Mesendoderm (in vitro differentiated cells): Measurements from ENCODE around the gene UBLCP1.
"Not testable (repeated sequence)": the region's sequence is repeated elsewhere in the genome, so short reads cannot be mapped to it uniquely, and the experiment has no call there.

Source experiments
- DNase-seq: peaks from one replicate; pipeline ENCODE4 v3.0.0; 2013
- H2AK5ac ChIP-seq: 2 replicates; pipeline ENCODE4 v1.6.1; 2013; ENCODE audit warnings: low read length, inconsistent platforms
- H2BK120ac ChIP-seq: 2 replicates; pipeline ENCODE4 v1.6.1; 2013; ENCODE audit warnings: low read depth, mild to moderate bottlenecking, low read length, moderate library complexity, mixed read lengths
- H2BK15ac ChIP-seq: replicated peaks from 2 replicates; pipeline ENCODE4 v1.6.1; 2013; ENCODE audit warnings: low read depth, mild to moderate bottlenecking, moderate library complexity
- H2BK5ac ChIP-seq: 2 replicates; pipeline ENCODE4 v1.6.1; 2013; ENCODE audit warnings: low read length, inconsistent platforms
- H3K18ac ChIP-seq: 2 replicates; pipeline ENCODE4 v1.6.1; 2013; ENCODE audit warnings: mild to moderate bottlenecking, low read length, mixed read lengths
- H3K23ac ChIP-seq: one replicate; pipeline ENCODE4 v1.6.1; 2013; ENCODE audit warnings: low read length
- H3K27ac ChIP-seq: 2 replicates; pipeline ENCODE4 v1.5.1; 2013; ENCODE audit warnings: low read depth, mild to moderate bottlenecking, inconsistent platforms, low read length, moderate library complexity
- H3K27me3 ChIP-seq: 2 replicates; pipeline ENCODE4 v1.6.1; 2013; ENCODE audit warnings: low read length, control low read depth, mild to moderate bottlenecking, inconsistent platforms; ENCODE audit not compliant: insufficient read depth, poor library complexity
- H3K36me3 ChIP-seq: 2 replicates; pipeline ENCODE4 v1.6.1; 2013; ENCODE audit warnings: low read length, inconsistent platforms; ENCODE audit not compliant: control insufficient read depth, insufficient read depth
- H3K4ac ChIP-seq: one replicate; pipeline ENCODE4 v1.6.1; 2013; ENCODE audit warnings: low read depth, mild to moderate bottlenecking, low read length, moderate library complexity
- H3K4me1 ChIP-seq: 2 replicates; pipeline ENCODE4 v1.6.1; 2013; ENCODE audit warnings: low read depth, low read length, inconsistent platforms; ENCODE audit not compliant: control insufficient read depth
- H3K4me2 ChIP-seq: 2 replicates; pipeline ENCODE4 v1.6.1; 2013; ENCODE audit warnings: low read length
- H3K4me3 ChIP-seq: 2 replicates; pipeline ENCODE4 v1.5.1; 2013; ENCODE audit warnings: mild to moderate bottlenecking, low read length
- H3K56ac ChIP-seq: one replicate; pipeline ENCODE4 v1.6.1; 2013; ENCODE audit warnings: low read length
- H3K79me1 ChIP-seq: 2 replicates; pipeline ENCODE4 v1.6.1; 2013; ENCODE audit warnings: low read length, inconsistent platforms
- H3K79me2 ChIP-seq: 2 replicates; pipeline ENCODE4 v1.6.1; 2013; ENCODE audit warnings: mild to moderate bottlenecking, low read length; ENCODE audit not compliant: control insufficient read depth, insufficient read depth
- H3K9ac ChIP-seq: 2 replicates; pipeline ENCODE4 v1.6.1; 2013; ENCODE audit warnings: low read length, inconsistent platforms
- H4K5ac ChIP-seq: one replicate; pipeline ENCODE4 v1.6.1; 2013; ENCODE audit warnings: low read length
- H4K8ac ChIP-seq: one replicate; pipeline ENCODE4 v1.6.1; 2013; ENCODE audit warnings: low read depth, mild to moderate bottlenecking, control low read depth, low read length, moderate library complexity
- WGBS: extraction: QIAGEN DNeasy Blood & Tissue Kit; methylation state at CpG from one replicate; pipeline ENCODE4 v1.1.7; 2013; ENCODE audit warnings: low lambda C conversion rate, missing lambda C conversion rate; ENCODE audit not compliant: insufficient coverage; ENCODE audit errors: extremely low coverage; 5-methylcytosine and 5-hydroxymethylcytosine counted together

The UBLCP1 gene

DNA sequence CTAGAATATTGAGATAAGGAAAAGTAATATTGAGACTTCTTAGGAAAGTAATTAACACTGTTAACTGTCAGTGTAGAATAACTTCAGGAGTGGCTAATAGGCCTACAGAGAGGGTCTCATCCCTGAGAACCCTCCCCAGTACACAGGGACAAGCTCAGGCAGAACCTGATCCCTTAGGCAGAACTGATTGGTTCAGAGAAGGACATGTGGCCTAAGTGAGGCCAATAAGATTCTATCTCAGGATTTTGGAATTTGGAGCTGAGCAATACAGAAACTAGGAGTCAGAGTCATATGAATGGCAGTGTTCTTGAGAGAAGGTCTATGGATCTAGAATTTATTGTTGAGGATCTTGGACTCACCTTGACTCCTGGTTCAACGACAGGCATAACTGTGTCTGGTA is 10.9 kb upstream of the UBLCP1 start:
- H3K23ac ChIP-seq: no peak overlapping the region
- H3K56ac ChIP-seq: no peak overlapping the region
- H2BK5ac ChIP-seq: no peak overlapping the region
- no peak overlapping the region for H3K9ac ChIP-seq
- H3K79me1 ChIP-seq: no peaks in the 10 kb centered on the region
- H3K36me3 ChIP-seq: no peaks in the 10 kb centered on the region
- H3K27me3 ChIP-seq: no peaks in the 10 kb centered on the region
- H4K8ac ChIP-seq: no peak overlapping the region
- no peaks in the 10 kb centered on the region for H3K4me1 ChIP-seq
- no peak overlapping the region for H3K4ac ChIP-seq
- no peak overlapping the region for H4K5ac ChIP-seq
- no peak overlapping the region for H2AK5ac ChIP-seq
- no CpG with 5 or more reads among the region's 1 CpG for WGBS
- H2BK120ac ChIP-seq: no peak overlapping the region
- H2BK15ac ChIP-seq: no peak overlapping the region
- H3K79me2 ChIP-seq: no peaks in the 10 kb centered on the region
- H3K4me3 ChIP-seq: no peak overlapping the region
- no peak overlapping the region for H3K4me2 ChIP-seq
- DNase-seq: peak; percentile 5
- no peak overlapping the region for H3K18ac ChIP-seq
- H3K27ac ChIP-seq: no peak overlapping the region

DNA sequence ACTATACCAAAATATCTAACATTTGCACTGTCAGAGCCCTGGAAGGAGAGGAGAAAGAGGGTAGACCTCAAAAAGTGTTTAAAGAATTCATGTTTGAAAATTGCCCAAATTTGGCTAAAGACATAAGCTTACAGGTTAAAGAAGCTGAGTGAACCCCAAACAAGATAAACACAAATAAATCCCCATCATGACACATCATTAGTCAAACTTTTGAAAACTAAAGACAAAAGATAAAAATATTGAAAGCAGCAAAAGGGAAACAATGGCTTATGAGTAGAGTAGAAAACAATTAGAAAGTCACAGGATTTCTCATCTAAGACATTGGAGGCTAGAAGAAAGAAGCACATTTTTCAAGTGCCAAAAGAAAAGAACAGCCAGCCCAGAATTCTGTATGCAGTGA is 6.1 kb upstream of the UBLCP1 start:
- no peak overlapping the region for H3K56ac ChIP-seq
- no peak overlapping the region for H2AK5ac ChIP-seq
- no peak overlapping the region for H2BK15ac ChIP-seq
- no peaks in the 10 kb centered on the region for H3K27me3 ChIP-seq
- no peak overlapping the region for H3K4me3 ChIP-seq
- no peak overlapping the region for H4K5ac ChIP-seq
- no peak overlapping the region for H2BK5ac ChIP-seq
- H3K23ac ChIP-seq: no peak overlapping the region
- no peak for DNase-seq
- no peak overlapping the region for H2BK120ac ChIP-seq
- H3K4me1 ChIP-seq: no peaks in the 10 kb centered on the region
- H3K4ac ChIP-seq: no peak overlapping the region
- no peak overlapping the region for H4K8ac ChIP-seq
- no peak overlapping the region for H3K27ac ChIP-seq
- H3K4me2 ChIP-seq: no peak overlapping the region
- H3K36me3 ChIP-seq: no peaks in the 10 kb centered on the region
- H3K18ac ChIP-seq: no peak overlapping the region
- H3K79me2 ChIP-seq: no peaks in the 10 kb centered on the region
- H3K9ac ChIP-seq: no peak overlapping the region
- no peaks in the 10 kb centered on the region for H3K79me1 ChIP-seq

DNA sequence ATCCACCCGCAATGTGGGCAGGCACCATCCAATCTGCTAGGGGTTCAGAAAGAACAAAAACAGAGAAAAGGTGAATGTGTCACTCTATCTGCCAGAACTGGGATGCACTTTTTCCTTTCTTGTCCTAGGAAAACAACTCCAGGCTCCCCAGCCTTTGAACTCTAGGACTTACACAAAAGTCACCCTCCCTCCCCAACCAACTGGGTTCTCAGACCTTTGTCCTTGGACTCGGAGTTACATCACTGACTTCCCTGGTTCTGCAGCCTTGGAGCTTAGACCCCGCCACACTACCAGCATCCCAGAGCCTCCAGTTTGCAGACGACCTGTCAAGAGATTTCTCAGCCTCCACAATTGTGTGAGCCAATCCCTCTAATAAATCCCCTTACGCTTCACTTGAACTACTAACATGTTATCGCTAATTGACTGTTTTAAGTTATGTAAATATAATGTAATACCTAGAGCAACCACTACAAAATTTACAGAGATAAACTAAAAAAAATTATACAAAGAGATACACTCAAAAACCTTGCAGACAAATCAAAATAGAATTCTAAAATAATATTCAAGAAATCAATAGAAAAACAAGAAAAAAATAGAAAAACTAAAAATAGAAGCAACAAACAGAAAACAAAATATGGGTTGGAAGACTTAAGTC is 5.3 kb upstream of the UBLCP1 start:
- Histone ChIP-seq H3K79me1 (no peaks in the 10 kb centered on the region), H3K9ac (no peak overlapping the region), H4K8ac (no peak overlapping the region), H2AK5ac (no peak overlapping the region), H3K23ac (no peak overlapping the region), H3K36me3 (no peaks in the 10 kb centered on the region), H3K27ac (no peak overlapping the region), H3K4me1 (no peaks in the 10 kb centered on the region), H4K5ac (no peak overlapping the region), H2BK5ac (no peak overlapping the region), H3K4me2 (no peak overlapping the region), H2BK120ac (no peak overlapping the region), H3K4ac (no peak overlapping the region), H3K27me3 (no peaks in the 10 kb centered on the region), H3K18ac (no peak overlapping the region), H3K4me3 (no peak overlapping the region), H3K56ac (no peak overlapping the region), H2BK15ac (no peak overlapping the region), H3K79me2 (no peaks in the 10 kb centered on the region)
- DNase-seq: no peak
- no CpG with 5 or more reads among the region's 6 CpGs for WGBS

DNA sequence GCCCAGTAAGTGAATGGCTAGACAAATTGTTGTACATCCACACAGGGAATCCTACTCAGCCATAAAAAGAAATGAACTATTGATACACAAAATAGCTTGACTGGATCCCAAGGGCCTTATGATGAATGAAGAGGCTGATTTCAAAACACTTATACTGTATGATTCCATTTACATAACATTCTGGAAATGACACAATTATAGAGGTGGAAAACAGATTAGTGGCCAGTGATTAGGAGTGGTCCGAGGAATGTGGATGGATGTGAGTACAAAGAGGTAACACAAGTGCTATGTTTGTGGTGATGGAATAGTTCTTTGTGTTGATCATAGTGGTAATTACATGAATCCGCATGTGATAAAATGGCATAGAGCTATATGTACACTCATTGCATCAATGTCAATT is 4.7 kb upstream of the UBLCP1 start:
- Histone ChIP-seq H4K5ac (no peak overlapping the region), H4K8ac (no peak overlapping the region), H3K4me1 (no peaks in the 10 kb centered on the region), H2BK5ac (no peak overlapping the region), H3K18ac (no peak overlapping the region), H3K27me3 (no peaks in the 10 kb centered on the region), H3K4me3 (no peak overlapping the region), H3K36me3 (no peaks in the 10 kb centered on the region), H3K9ac (no peak overlapping the region), H2AK5ac (no peak overlapping the region), H3K79me2 (peaks cover under 1% of the 10 kb centered on the region), H3K4me2 (no peak overlapping the region), H2BK120ac (no peak overlapping the region), H3K79me1 (no peaks in the 10 kb centered on the region), H3K23ac (no peak overlapping the region), H3K56ac (no peak overlapping the region), H3K4ac (no peak overlapping the region), H2BK15ac (no peak overlapping the region), H3K27ac (no peak overlapping the region)
- no CpG with 5 or more reads among the region's 2 CpGs for WGBS
- no peak for DNase-seq

DNA sequence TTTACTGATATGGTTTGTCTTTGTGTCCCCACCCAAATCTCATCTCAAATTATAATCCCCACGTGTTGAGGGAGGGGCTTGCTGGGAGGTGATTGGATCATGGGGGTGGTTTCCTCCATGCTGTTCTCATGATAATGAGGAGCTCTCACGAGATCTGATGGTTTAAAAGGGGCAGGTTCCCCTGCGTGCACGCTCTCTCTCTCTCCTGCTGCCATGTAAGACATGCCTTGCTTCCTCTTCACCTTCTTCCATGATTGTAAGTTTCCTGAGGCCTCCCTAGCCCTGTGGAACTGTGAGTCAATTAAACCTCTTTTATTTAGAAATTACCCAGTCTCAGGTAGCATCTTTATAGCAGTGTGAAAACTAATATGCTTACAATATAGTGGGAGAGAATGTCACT is 2.9 kb upstream of the UBLCP1 start:
- H3K23ac ChIP-seq, H3K27ac ChIP-seq, H3K4me2 ChIP-seq, H2BK15ac ChIP-seq, H3K56ac ChIP-seq, H3K4me1 ChIP-seq, H2AK5ac ChIP-seq, H3K4ac ChIP-seq, H3K36me3 ChIP-seq, H3K79me1 ChIP-seq, H2BK120ac ChIP-seq, H4K5ac ChIP-seq, H2BK5ac ChIP-seq, H3K27me3 ChIP-seq, H3K18ac ChIP-seq, DNase-seq, H3K9ac ChIP-seq, H4K8ac ChIP-seq, H3K4me3 ChIP-seq: not testable (repeated sequence)
- peaks cover 10% of the 10 kb centered on the region for H3K79me2 ChIP-seq
- WGBS: no CpG with 5 or more reads among the region's 4 CpGs

DNA sequence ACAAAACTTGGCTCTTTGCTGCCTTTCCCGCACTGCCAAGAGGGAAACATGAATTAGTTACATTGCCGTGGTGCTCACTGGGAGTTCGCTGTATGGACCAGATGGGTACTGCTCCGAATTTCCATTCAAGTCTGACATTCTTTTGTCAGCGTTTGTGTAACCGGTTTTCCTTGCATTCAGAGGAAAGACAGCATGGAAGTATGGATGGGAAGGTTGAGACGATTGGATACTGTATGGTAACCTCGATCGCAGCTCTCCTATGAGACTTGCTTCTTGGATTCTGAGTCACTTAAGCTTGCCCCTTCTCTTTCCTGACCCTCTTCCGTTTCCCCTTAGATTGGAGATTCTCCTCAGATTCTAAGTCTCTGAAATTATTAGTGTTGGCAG is 625 bp upstream of the UBLCP1 start:
- peak overlapping the region; percentile 63 for H3K4me2 ChIP-seq
- no peak overlapping the region for H2BK5ac ChIP-seq
- peak overlapping the region; percentile 98 for H3K4me3 ChIP-seq
- no peaks in the 10 kb centered on the region for H3K36me3 ChIP-seq
- no peak overlapping the region for H3K27ac ChIP-seq
- H2BK120ac ChIP-seq: no peak overlapping the region
- no peaks in the 10 kb centered on the region for H3K27me3 ChIP-seq
- H3K4ac ChIP-seq: peak overlapping the region; percentile 19
- H3K23ac ChIP-seq: no peak overlapping the region
- H2AK5ac ChIP-seq: no peak overlapping the region
- H3K56ac ChIP-seq: peak overlapping the region; percentile 99
- no peak overlapping the region for H4K8ac ChIP-seq
- peak overlapping the region; percentile 33 for H3K18ac ChIP-seq
- H3K79me1 ChIP-seq: peaks cover 10% of the 10 kb centered on the region
- peaks cover 10% of the 10 kb centered on the region for H3K79me2 ChIP-seq
- H2BK15ac ChIP-seq: no peak overlapping the region
- no CpG with 5 or more reads among the region's 10 CpGs for WGBS
- peak overlapping the region; percentile 96 for H3K9ac ChIP-seq
- peaks cover 2% of the 10 kb centered on the region for H3K4me1 ChIP-seq
- DNase-seq: no peak
- peak overlapping the region; percentile 17 for H4K5ac ChIP-seq
